Rectal smooth muscle tissue (tissue), 1 donor: ENCODE data around the gene ATG16L1.

Experiments used
- H3K27ac ChIP-seq: one replicate; pipeline ENCODE4 v1.7.0; 2013; ENCODE audit warnings: low read depth, low read length, inconsistent platforms
- H3K27me3 ChIP-seq: one replicate; pipeline ENCODE4 v1.7.0; 2013; ENCODE audit warnings: low read length; ENCODE audit not compliant: control insufficient read depth, insufficient read depth
- H3K36me3 ChIP-seq: one replicate; pipeline ENCODE4 v1.7.0; 2013; ENCODE audit warnings: low read length; ENCODE audit not compliant: control insufficient read depth, insufficient read depth
- H3K4me1 ChIP-seq: one replicate; pipeline ENCODE4 v1.7.0; 2013; ENCODE audit warnings: low read length; ENCODE audit not compliant: control insufficient read depth, insufficient read depth
- H3K4me3 ChIP-seq: one replicate; pipeline ENCODE4 v1.7.0; 2013; ENCODE audit warnings: low read length
- H3K9ac ChIP-seq: one replicate; pipeline ENCODE4 v1.7.0; 2013; ENCODE audit warnings: low read length

ATG16L1 gene

GRCh38 chr2:233314180-233314925 is 62.9 kb downstream of the ATG16L1 start:
- H3K36me3 ChIP-seq, result no peaks in the 10 kb centered on the region

GRCh38 chr2:233317196-233317943 is 65.9 kb downstream of the ATG16L1 start:
- Histone ChIP-seq H3K36me3 (no peaks in the 10 kb centered on the region), H3K4me1 (no peaks in the 10 kb centered on the region), H3K27ac (no peak overlapping the region), H3K4me3 (no peak overlapping the region), H3K27me3 (no peaks in the 10 kb centered on the region), H3K9ac (no peak overlapping the region)

More at GRCh38 chr2:233314180-233314925, 62.9 kb downstream of the ATG16L1 start:
- Histone ChIP-seq H3K27ac (no peak overlapping the region), H3K4me3 (no peak overlapping the region), H3K9ac (no peak overlapping the region), H3K27me3 (no peaks in the 10 kb centered on the region), H3K4me1 (no peaks in the 10 kb centered on the region)

- no peaks in the 10 kb centered on the region for H3K4me1 ChIP-seq
- no peaks in the 10 kb centered on the region for H3K27me3 ChIP-seq
- H3K27ac ChIP-seq, result no peak overlapping the region
- no peaks in the 10 kb centered on the region for H3K36me3 ChIP-seq
- no peak overlapping the region for H3K4me3 ChIP-seq
- H3K9ac ChIP-seq, result no peak overlapping the region
Observed at GRCh38 chr2:233319256-233319655, 67.8 kb downstream of the ATG16L1 start.

GRCh38 chr2:233320470-233320869 is 69.0 kb downstream of the ATG16L1 start:
- Histone ChIP-seq H3K27ac (no peak overlapping the region), H3K4me1 (no peaks in the 10 kb centered on the region), H3K36me3 (no peaks in the 10 kb centered on the region), H3K27me3 (no peaks in the 10 kb centered on the region), H3K9ac (no peak overlapping the region), H3K4me3 (no peak overlapping the region)

GRCh38 chr2:233321166-233321565 is 69.7 kb downstream of the ATG16L1 start:
- Histone ChIP-seq H3K27me3 (no peaks in the 10 kb centered on the region), H3K36me3 (no peaks in the 10 kb centered on the region), H3K4me1 (no peaks in the 10 kb centered on the region), H3K27ac (no peak overlapping the region), H3K9ac (no peak overlapping the region), H3K4me3 (no peak overlapping the region)

- Histone ChIP-seq H3K9ac (no peak overlapping the region), H3K36me3 (no peaks in the 10 kb centered on the region), H3K4me3 (no peak overlapping the region), H3K27me3 (no peaks in the 10 kb centered on the region), H3K4me1 (no peaks in the 10 kb centered on the region), H3K27ac (no peak overlapping the region)
Observed at GRCh38 chr2:233323851-233324250, 72.4 kb downstream of the ATG16L1 start.

GRCh38 chr2:233325256-233325655 is 73.8 kb downstream of the ATG16L1 start:
- Histone ChIP-seq H3K27ac (no peak overlapping the region), H3K27me3 (no peaks in the 10 kb centered on the region), H3K4me3 (no peak overlapping the region), H3K4me1 (no peaks in the 10 kb centered on the region), H3K9ac (no peak overlapping the region), H3K36me3 (no peaks in the 10 kb centered on the region)

GRCh38 chr2:233325814-233326213 is 74.3 kb downstream of the ATG16L1 start:
- H3K4me3 ChIP-seq, result no peak overlapping the region
- H3K27ac ChIP-seq, result no peak overlapping the region
- no peak overlapping the region for H3K9ac ChIP-seq
- H3K4me1 ChIP-seq, result no peaks in the 10 kb centered on the region
- no peaks in the 10 kb centered on the region for H3K27me3 ChIP-seq
- H3K36me3 ChIP-seq, result no peaks in the 10 kb centered on the region

GRCh38 chr2:233326500-233326899 is 75.0 kb downstream of the ATG16L1 start:
- no peak overlapping the region for H3K27ac ChIP-seq
- H3K9ac ChIP-seq, result no peak overlapping the region
- no peak overlapping the region for H3K4me3 ChIP-seq
- H3K27me3 ChIP-seq, result no peaks in the 10 kb centered on the region
- no peaks in the 10 kb centered on the region for H3K36me3 ChIP-seq
- H3K4me1 ChIP-seq, result no peaks in the 10 kb centered on the region

GRCh38 chr2:233328922-233329321 is 77.4 kb downstream of the ATG16L1 start:
- H3K4me1 ChIP-seq, result no peaks in the 10 kb centered on the region
- H3K4me3 ChIP-seq, result no peak overlapping the region
- no peaks in the 10 kb centered on the region for H3K36me3 ChIP-seq
- no peaks in the 10 kb centered on the region for H3K27me3 ChIP-seq
- no peak overlapping the region for H3K27ac ChIP-seq
- H3K9ac ChIP-seq, result no peak overlapping the region

GRCh38 chr2:233329489-233330135 is 78.1 kb downstream of the ATG16L1 start:
- Histone ChIP-seq H3K4me1 (no peaks in the 10 kb centered on the region), H3K36me3 (no peaks in the 10 kb centered on the region), H3K4me3 (no peak overlapping the region), H3K27me3 (no peaks in the 10 kb centered on the region), H3K9ac (no peak overlapping the region), H3K27ac (no peak overlapping the region)

GRCh38 chr2:233331536-233331935 is 80.1 kb downstream of the ATG16L1 start:
- H3K27me3 ChIP-seq, result no peaks in the 10 kb centered on the region
- no peaks in the 10 kb centered on the region for H3K4me1 ChIP-seq
- no peaks in the 10 kb centered on the region for H3K36me3 ChIP-seq
- H3K4me3 ChIP-seq, result no peak overlapping the region
- no peak overlapping the region for H3K9ac ChIP-seq
- H3K27ac ChIP-seq, result no peak overlapping the region
